GM19023 (cell line): ENCODE results near the gene LAMB2.

ENCODE experiments used
- ATAC-seq: cut with Tn5 transposase; IDR thresholded peaks from one replicate; pipeline ENCODE4 v1.9.1; 2021; ENCODE audit warnings: mild to moderate bottlenecking, moderate library complexity; ENCODE audit not compliant: unreplicated experiment

The LAMB2 gene

DNA sequence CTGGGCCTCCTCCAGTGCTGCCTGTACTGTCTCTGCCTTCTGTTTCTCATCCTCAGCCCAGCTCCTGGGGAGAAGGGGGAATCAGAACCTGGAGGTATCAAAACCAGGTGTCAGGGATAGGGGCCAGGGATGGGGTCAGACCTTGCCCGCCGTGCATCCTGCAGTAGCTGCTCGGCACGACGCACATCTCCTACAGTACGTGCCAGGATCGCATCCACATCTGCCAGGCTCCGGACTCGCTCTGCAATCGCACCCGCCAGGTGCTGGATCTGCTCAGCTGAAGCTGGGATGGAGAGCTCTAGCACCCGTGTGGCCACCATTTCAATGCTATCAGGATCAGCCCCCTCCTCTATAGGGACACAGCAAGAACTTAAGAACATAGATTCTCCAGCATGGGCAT, 10.8 kb downstream of the LAMB2 start:
- no peak for ATAC-seq

DNA sequence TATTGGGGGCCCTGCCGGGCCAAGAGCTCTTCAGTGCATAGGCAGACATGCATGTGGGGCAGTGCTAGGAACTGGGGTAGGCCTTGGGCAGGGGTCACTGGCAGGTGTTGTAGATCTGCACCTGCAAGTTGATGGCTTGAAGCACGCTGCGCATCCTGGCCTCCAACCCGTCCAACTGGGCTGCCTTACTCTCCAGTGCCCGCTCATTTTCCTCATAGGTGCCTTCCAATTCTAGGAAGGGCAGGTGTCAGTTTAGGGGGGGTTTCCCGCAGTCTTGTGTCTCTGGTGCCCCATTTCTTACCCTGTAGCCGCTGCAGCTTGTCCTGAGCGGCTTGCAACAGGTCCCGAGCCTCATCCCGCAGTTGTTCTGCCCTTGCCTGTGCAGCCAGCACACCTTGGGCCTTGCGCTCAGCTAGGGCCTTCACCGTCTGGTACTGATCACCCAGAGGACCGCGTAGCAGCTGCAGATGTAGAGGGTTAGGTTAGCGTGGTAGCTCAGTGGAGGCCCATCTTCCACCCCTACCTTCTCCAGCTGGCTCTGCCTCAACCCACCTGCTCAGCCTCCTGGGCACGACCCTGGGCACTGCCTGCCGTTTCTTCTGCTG, 11.6 kb downstream of the LAMB2 start:
- ATAC-seq: no peak

DNA sequence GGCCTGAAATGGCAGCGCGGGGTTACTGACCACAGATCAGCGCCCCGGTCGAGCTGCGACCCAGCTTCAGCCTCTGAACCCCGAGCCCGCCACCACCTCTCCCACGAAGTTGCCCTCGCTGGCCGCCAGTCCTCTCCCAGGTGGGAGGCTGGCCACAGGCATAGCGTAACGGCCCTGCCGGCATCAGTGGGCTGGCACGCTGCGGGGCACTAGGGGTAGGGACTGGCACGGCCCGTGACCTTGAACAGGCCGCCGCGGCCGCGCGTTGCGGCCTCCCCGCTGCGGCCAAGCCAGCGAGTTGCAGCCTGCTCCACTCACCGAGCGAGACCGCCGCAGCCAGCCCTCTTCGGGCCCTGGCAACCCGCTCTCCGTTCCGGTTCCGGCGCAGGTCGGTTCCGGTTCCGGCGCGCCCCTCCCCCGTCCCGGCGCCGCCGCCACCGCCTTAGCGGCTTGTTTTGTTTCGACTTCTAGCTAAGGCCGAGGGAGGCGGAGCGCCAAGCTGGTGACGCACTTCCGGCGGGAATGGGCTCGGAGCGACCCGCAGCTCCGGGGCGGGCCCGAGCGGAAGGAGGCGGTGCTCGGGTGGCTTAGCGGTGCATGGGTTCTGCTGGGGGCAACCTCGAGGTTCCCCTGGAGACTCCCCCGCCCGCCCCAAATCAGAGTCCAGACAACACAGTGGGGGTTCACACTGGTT, 12.3 kb downstream of the LAMB2 start, which contains the start of gene USP19:
TSS of gene USP19 (minus strand) at position 386 of the 694 bp plus-strand sequence. CDS start 1,678 bp downstream, outside the sequence.
- ATAC-seq: peak; percentile 88

DNA sequence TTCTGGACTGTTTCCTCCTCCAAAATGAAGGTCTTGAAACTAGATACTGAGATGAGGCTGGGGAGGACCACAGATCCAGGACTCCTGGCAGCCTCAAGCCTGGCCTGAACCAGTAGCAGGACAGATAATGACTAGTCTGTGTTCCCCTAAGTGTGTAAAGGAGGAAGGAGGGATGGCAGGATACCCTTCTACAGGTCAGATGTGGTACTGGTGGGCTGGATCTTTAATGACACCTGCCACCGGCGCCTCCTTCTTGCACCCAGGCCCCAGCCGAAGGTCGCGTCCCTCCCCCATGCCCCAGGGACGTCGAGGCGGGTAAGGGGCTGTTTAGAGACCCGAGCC, 12.8 kb downstream of the LAMB2 start:
- ATAC-seq: peak; percentile 6

DNA sequence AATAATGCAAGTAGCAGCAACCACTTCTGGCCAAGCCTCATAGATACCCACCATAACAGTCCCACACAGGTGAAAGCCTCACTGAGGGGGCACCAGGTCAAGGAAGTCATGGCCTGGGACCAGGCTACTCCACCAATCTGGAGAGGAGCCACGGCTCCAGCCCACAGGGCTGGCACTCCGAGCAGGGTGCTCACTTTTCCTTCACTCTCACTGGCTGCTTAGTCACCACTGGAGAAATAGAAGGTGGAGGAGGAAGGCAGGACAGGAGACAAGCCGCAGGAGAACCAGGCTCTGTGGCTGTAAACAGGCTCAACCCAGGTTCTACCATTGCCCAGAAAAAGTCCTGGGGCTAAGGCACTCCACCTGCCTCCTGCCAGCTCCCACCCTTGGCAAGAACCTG, 13.4 kb downstream of the LAMB2 start:
- no peak for ATAC-seq

DNA sequence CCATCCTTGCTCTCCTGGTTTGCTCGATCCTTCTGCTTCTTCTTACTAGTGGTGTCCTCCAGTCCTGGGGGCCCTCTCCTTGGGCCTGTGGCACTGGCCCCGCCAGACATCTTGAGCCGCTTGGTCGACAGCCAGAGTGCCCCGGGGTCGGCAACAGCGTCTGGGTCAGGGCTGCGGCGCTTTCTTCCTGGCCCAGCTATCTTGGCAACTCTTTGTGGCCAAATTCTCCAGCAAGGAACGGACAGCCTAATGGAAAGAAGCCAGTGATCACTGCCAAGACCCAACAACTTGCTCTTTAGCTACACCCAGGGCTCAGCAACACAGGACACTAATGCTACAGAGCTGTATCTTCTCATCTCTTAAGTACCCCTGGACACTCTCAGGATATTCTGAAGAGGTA, 13.8 kb downstream of the LAMB2 start:
- ATAC-seq: no peak

DNA sequence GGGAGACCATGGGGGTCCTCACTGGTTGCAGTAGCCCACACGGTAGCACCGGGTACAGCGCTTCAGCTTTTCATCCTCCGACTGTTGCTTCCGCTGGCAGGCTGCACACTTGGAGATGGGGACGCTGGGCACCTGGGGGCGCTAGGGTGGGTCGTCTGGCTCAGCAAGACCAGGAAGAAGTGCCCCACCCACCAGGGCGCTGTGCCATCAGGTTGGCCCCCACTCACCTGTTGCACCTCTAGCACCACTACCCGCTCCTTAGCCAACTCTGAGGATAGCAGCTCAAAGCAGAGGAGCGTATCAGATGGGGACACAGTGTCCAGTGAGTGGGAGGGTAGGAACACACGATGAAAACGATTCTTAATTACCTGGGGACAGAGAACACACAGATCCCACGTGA, 20.6 kb downstream of the LAMB2 start:
- no peak for ATAC-seq

DNA sequence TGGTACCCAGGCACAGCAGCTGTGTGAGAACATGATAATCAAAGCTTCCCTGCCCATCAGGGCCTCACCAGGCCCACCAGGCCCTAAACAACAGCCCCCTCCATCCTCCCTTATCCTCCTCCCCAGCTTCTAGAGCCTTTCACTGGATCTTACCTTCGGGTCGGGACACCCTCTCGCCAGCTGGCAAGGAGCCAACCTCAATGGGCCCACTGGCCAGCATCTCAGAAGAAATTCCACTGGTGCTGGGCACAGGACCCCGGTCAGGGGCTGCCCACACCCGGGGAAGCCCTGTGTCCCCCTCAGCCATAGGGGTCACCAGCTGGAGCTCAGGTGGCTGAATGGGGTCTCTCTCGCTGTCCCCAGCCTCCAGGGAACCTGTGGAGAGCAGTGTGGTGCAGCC, 21.5 kb downstream of the LAMB2 start:
- ATAC-seq: no peak

DNA sequence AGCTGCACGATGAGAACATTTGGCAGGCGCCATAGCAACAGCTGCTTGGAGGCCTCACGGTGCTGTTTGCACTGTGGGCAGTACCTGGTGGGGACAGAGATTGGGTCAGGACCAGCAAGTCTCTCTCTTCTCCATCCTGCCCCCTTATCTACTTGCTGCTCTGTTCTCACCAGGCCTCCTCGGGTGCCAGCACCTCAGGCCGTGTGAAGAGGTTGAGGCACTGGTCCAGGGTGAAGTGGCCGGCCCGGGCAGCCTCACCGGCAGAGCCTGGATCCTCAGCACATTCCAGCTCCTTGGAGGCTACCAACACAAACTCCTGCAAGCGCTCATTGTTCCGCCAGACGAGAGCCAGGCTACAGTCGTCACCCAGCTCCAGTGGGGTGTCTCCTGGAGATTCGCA, 22.1 kb downstream of the LAMB2 start:
- no peak for ATAC-seq

DNA sequence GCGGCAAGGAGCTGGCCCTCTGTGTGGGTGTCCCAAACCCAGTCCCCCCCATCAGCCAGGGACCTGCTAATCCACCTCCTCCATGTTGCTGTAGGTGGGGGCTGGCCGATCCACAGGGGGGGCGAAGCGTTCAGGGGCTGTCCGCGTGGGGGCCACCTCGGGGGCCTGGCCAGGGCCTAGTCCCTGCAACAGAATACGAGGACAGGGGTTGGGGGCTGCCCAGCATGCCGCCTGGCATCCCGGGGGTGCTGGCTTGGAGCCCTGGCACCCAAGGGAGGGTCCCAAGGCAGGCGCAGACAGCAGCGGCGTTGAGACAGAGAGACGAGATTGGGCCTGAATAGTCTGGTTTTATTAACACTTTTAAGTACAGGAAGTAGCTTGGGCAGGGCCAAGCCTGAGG, 24.5 kb downstream of the LAMB2 start:
- ATAC-seq: no peak

DNA sequence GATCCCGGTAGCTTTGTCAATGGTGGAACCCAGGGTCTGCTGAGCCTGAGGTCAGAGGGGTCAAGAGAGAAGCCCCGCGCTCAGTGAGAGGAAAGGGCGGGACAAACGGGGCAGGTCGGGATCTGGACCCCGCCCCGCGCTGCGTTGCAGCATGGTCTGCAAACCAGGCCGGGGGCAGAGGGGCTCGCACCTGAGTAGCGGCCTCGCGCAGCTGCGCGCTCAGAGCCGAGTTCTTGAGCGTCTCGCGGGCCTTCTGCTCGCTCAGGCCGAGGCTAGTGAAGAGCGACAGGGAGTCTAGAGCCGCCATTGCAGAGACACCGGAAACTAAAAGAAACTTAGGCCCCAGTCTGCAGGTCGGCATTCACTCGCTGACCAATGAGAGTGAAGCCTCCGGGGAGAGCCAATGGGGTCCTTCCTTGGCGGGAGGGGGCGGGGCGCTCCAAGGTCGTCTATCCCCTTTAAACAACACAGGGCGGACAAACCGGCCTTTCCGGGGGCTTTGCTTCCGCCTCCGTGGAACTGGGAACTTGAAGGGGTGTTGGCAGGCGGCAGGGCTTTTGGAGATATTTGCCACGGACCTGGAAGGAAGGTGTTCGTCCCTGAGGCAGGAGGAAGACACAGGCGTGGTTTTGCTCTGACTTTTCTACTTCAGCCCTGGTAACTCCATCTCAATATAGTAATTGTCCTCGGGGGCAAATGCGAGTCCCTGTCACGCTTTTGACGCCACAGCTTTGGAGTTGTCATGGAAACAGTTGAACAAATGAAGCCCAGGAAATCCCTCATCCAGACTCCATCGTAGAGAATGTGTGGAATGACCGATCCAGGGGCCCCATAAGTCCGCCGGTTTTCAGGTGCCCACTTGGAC, 28.2 kb downstream of the LAMB2 start, which contains the start of gene QARS1:
TSS of gene QARS1 (minus strand) at position 331 of the 865 bp plus-strand sequence. CDS start at position 307, 24 bp downstream.
- peak; percentile 83 for ATAC-seq

DNA sequence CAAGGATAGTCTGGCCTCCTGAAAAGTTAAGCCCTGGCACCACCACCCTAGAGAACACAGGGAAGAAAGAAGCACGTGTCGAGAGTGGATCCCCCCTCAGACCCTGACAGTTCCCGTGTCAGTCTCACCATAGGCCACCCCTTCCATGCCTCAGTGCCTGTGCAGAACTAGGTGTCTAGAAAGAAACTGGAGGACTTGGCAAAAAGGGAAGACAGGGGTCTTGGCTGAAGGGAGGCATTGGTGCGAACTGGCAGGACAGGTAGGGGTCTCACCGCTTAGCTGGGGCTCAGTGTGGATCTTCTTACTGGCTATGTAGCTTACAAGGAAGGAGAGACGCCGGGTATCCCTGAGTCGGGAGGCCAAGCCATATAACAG, 28.8 kb downstream of the LAMB2 start:
- no peak for ATAC-seq

DNA sequence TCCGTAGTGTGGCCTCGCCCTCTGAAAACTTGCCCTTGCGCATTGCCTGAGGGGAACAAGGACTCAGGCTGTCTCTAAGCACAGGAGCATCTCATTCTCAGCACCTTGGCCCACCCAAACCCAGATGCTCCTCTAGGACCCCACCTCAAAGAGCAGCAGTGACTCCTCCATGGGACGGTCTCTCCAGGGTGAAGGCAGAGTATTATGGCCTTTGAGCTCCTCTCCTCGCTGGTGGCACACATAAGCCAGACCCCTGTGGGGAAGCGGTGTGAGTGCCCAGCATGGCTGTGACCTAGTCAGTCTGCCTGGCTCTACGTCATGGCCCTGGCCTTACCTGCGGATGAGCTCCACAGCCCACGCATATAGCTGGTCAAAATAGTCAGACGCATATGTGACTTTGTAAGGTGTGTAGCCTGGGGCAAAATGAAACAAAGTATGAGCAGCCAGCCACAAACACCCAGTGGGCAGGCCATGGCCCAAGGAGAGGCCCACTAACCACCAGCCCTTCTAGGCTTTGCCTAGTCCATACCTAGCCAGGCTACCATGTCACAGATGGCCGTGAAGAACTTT, 32.7 kb downstream of the LAMB2 start:
- ATAC-seq: no peak

DNA sequence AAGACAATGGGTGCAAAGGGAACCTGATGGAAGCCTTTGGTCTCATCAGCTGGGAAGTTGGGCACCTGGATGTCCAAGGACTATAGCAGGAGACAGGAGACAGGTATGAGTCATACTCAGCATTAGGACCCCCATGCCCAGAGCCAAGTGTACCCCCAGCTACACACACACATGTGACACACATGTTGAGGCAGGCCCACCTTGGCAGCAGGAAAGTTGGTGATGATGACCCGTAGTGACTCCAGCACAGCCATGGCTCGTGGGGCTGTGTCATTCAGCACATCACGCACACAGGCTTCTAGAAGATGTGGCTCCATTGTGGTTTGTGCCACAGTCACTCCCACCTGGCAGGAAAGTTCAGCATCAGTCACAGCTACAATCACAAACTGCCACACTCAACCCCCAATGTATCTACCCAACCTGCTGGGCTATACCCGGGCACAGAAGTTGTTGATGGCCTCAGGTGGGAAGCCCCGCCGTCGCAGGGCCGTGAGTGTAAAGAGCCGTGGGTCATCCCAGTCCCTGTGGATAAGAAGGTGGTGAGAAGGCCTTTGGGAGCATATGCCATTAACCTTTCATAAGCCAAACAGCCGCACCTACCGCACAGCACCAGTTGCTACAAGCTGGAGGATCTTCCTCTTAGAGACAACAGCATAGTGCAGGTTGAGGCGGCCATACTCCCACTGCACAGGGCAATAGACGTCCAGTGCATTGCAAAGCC, 33.8 kb downstream of the LAMB2 start:
- no peak for ATAC-seq

DNA sequence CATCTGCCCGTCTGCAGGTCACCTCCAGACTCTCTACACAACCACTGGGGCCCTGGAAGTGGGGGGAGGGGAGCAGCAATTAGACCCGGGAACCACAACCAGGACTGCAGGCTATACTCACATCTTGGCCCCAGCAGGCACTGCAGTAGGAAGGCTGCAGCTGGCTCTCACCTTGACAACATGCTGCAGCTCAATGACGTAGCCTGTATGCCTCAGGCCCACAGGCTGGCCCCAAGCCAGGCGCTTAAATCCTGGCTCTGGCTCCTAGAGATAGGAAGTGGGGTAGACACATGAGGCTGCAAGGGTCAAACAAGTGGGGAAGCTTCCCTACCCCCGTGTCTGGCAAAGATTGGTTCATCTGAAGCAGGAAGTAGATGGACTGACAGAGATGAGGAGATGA, 34.4 kb downstream of the LAMB2 start:
- ATAC-seq: no peak

DNA sequence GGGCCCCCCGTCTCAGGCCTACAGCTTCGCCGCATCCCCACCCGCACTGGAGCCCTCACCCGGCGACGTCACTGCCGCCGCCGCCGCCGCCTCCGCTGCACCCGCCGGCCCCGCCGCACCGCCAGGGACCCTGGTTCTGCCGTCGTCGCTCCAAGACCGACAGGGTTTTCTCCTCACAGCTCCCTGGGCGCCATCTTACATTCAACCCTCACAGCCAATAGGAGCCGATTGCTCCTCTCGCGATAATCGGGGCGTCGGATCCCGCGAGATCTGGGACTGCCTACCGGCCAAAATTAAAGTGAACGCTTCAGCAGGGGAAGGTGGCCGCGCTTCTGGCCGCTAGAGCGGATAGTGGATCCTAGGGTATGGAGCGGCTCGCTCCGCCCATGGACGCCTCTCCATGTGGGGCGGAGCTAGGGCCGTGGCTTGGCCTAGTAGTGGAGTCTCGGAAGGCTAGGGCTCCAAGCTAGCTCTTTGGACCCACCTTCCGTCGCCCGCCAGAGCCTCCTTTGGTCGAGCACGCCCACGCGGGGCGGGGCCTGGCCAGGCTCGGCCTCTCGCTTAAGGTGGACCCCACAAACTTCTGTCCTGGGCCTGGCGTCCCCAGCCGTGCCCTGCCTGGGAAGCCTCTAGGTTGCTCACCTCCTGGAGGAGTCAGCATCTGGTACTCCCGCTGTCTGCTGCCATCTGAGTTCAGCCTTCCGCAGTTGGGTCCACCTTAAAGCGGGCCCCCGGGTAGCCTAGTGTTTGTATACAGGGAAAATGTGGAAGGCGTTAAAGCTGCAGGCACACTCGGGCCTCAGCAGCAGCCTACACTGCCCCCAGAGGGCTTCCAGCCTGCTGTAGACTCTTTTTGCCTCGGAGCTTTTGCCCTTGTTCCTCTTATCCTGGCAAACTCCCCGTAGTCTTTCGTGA, 38.7 kb downstream of the LAMB2 start, which contains the start of gene QRICH1:
TSS of gene QRICH1 (minus strand) at position 219 of the 915 bp plus-strand sequence. CDS start 17,054 bp downstream, outside the sequence.
- peak; percentile 83 for ATAC-seq

DNA sequence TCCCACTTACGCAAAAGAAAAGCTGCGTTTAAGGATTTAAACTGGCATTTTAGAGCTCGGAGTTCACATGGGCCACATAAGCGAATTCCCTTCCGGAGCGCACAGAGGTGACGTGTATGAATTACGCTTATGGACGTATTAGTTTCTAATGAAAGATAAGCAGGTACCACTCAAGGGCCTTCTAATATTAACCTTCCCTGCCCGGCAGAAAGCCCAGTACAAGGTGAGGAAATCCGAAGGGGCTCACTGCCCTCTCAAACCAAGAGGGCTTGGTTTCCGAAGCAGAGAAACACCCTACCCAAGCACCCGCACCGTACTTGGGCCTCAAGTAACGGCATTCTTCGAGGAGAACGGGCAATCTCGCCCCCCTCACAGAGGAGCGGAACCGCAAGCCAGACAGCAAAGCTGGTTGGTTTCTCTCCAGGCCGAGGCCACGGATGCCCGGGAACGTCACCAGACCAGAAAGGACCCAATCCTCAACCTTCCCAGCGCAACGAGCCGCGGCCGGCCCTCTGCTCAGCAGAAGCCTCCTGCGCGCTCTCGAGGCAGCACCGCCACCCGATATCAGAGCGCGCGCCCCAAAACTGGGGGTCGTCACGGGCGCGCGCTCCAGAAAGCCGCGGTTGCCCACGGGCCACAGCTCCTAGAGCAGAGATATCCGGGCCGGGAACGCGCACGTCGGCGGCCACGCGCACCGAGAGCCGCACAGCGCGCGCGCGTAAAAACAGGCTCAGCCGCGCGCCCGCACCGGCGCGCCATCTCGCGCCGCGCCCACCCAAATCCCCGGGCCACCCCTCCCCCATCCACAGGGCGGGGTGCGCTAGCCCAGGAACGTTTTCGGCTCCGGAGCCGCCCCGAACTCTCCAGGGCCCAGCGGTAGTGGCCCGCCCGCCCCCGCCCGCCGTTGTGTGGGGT, 39.7 kb downstream of the LAMB2 start:
- peak; percentile 39 for ATAC-seq

DNA sequence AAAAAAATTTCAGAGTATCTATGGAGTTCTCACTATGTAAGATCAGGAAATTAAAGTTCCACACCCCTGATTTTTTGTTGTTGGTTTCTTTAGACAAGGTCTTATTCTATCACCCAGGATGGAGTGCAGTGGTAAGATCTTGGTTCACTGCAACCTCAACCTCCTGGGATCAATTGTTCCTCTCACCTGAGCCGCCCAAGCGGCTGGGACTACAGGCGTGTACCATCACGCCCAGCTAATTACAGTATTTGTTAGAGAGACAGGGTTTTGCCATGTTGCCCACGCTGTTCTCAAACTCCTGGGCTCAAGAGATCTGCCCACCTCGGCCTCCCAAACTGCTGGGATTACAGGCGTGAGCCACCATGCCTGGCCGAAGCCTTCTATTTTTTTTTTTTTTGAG, 51.4 kb downstream of the LAMB2 start:
- ATAC-seq: no peak

DNA sequence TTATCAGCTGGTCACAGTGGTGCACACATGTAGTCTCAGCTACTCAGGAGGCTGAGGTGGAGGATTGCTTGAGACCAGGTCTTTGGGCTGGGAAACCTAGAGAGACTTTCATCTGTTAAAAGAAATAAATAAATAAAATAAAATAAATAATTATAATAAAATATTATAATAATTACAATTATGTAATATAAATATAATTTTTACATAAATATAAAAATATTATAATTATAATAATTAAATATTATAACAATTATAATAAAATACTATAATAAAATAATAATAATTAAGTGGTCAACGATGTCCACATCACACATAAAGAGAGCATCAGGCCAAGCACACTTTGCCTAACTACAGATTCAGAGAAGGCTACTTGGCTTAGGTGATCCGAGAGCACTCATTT, 53.6 kb downstream of the LAMB2 start:
- no peak for ATAC-seq
